Left lung (tissue), 10 donors: ENCODE results near the gene VWA5B2. TPM values are rescaled to one million over a fixed set of nuclear protein-coding genes. Genes with fewer than 3 reads are reported as not detected.
A peak's percentile ranks its signal among the peaks of the same experiment; 100 is the strongest.
"Not testable (repeated sequence)": the region's sequence is repeated elsewhere in the genome, so short reads cannot be mapped to it uniquely, and the experiment has no call there.

Experiments used
- ATAC-seq: fragments of 200-7000 bp; cut with Tn5 transposase; one replicate; pipeline ENCODE4 v1.9.1; 2020; ENCODE audit warnings: moderate library complexity
- DNase-seq, 4 donors: peaks; one replicate each; pipeline ENCODE4 v3.0.0-alpha.2; 2013 to 2020
- H3K27ac ChIP-seq, 2 donors: fragments of 200-600 bp; sonication (generic) in 1 of 2; one replicate each; pipeline versions ENCODE4 v1.5.0 to v1.8.0; 2020 to 2021
- H3K27me3 ChIP-seq, 2 donors: fragments of 200-600 bp; sonication (generic) in 1 of 2; one replicate each; pipeline versions ENCODE4 v1.5.0 to v1.8.0; 2020 to 2021
- H3K36me3 ChIP-seq, 2 donors: fragments of 200-600 bp; sonication (generic) in 1 of 2; one replicate each; pipeline versions ENCODE4 v1.5.0 to v1.8.0; 2020 to 2021
- H3K4me1 ChIP-seq, 2 donors: fragments of 200-600 bp; one replicate each; pipeline ENCODE4 v1.8.0; 2021
- H3K4me3 ChIP-seq, 2 donors: fragments of 200-600 bp; sonication (generic) in 1 of 2; one replicate each; pipeline versions ENCODE4 v1.5.0 to v1.8.0; 2020 to 2021; ENCODE audit warnings: mild to moderate bottlenecking in 1 of 2
- H3K9me3 ChIP-seq, 2 donors: fragments of 200-600 bp; sonication (generic) in 1 of 2; one replicate each; pipeline versions ENCODE4 v1.5.0 to v1.8.0; 2020 to 2021
- CTCF ChIP-seq, 2 donors: fragments of 200-600 bp; sonication (generic) in 1 of 2; IDR thresholded peaks; one replicate each; pipeline versions ENCODE4 v1.5.0 to v1.8.0; 2021; ENCODE audit warnings: antibody characterized with exemption in 2 of 2
- intact Hi-C, 2 donors: fragments of 100-400 bp; cut with DNase I; formaldehyde crosslinking; loops; one replicate each; pipeline versions ENCODE4 v1.11.2 to v1.14.2; 2022
- polyA plus RNA-seq, 6 donors: library from polyadenylated mRNA; unstranded; fragments of 120-200 nt; gene quantifications; one replicate each; pipeline ENCODE4 v1.2.1, GENCODE V29; 2013; ENCODE audit not compliant: insufficient read length in 6 of 6
- total RNA-seq, 2 donors: library from RNA; stranded (reverse); fragmentation: NEBNext Ultra II Directional; extraction: Animal tissue kit (Norgen Biotek cat#: 25700); gene quantifications; one replicate each; pipeline ENCODE4 v1.2.1, GENCODE V29; 2021
- donor health status: DM: no; HTN: yes; CAD: no.
- donor health status: DM: no; HTN: no; CAD: no.

The VWA5B2 gene
- total and polyA plus RNA-seq, 8 donors: 0.31 to 2.4 (median 1.4) TPM; not detected in 1

DNA sequence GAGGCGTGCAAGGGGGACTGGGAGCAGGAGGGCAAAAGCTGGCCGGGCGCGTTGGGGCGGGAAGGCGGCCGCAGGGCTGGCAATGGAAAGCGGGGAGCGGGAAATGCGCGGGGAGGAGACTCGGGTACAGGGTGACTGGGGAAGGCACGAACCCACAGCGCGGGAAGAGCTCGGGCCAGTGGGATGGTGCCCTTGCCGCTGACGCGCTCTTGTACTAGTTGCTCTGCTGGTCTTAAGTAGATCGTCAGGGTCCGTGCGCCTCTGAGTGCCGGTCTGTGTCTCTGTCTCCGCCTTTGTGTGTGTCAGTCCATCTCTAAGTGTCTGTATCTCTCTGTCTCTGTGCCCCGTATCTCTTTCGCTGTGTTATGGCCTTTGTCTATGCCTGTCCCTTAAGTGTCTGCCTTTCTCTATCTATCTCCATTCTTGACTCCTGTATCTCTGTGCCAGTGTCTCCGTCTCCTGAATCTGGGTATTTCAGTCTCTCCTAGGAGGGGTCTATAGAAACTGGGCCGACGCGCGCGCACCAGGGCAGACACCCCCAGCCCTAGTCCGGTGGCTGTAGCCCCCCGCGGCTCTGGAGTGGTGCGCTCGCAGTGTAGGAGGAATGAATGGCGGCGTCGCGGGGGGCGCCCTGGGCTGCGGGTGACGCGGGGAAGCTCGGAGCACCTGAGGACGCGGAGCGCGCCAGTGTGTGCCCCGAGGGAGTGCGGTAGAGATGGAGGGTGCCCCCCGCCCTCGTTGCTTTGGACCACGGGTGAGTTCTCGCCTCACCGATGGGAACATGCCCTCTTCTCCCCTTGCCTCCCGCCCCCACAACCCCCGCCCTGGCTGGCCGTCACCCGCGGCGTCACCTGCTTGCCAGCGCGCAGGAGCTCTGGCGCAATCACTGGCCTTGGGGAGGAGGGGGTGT lies 32.7 kb downstream of the VWA5B2 start:
- no peak overlapping the region for H3K27ac ChIP-seq
- peaks cover 22 to 88% of the 10 kb centered on the region in 2 donors for H3K27me3 ChIP-seq
- peaks cover 16 to 31% of the 10 kb centered on the region in 2 donors for H3K4me1 ChIP-seq
- intact Hi-C loops: no loop called here
- no peak for TF ChIP-seq CTCF (IDR thresholded peaks at IDR 0.05)
- no peaks in the 10 kb centered on the region for H3K9me3 ChIP-seq
- DNase-seq (no peak), ATAC-seq (peak; percentile 14)
- H3K4me3 ChIP-seq: peak overlapping the region; percentile 33 to 47
- H3K36me3 ChIP-seq: peaks cover 0 to 15% of the 10 kb centered on the region in 2 donors

DNA sequence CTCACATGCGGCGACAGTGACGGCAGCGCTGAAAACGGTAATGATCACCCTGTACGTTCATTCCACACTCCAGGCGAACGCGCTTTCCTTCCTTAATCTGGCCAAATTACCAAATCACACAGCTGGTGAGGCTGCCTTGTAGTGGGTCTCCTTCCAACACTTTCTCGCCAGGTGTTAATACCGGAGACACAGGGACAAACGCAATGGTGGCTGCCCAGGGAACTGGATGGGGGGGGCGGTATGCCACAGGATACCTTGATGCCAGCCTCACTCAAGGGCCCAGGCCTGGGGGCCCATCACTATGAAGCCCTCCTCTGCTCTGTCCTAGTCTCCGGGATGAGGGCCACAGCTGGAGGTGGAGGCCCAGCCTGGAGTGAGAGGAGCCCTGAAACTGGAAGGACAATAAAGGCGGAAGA lies 33.4 kb downstream of the VWA5B2 start:
- Histone ChIP-seq H3K27me3 (peaks cover 22 to 88% of the 10 kb centered on the region in 2 donors), H3K4me3 (no peak overlapping the region), H3K27ac (no peak overlapping the region), H3K4me1 (peaks cover 16 to 31% of the 10 kb centered on the region in 2 donors), H3K36me3 (peaks cover 0 to 13% of the 10 kb centered on the region in 2 donors), H3K9me3 (no peaks in the 10 kb centered on the region)
- intact Hi-C loops: no loop called here
- TF ChIP-seq CTCF (IDR thresholded peaks at IDR 0.05): no peak
- ATAC-seq (no peak), DNase-seq (no peak)

GRCh38 chr3:184267249-184267648 lies 37.9 kb downstream of the VWA5B2 start:
- H3K36me3 ChIP-seq, H3K4me1 ChIP-seq, DNase-seq, H3K27ac ChIP-seq, intact Hi-C loops, ATAC-seq, H3K9me3 ChIP-seq, H3K4me3 ChIP-seq: not testable (repeated sequence)
- peaks cover 6 to 74% of the 10 kb centered on the region in 2 donors for H3K27me3 ChIP-seq

DNA sequence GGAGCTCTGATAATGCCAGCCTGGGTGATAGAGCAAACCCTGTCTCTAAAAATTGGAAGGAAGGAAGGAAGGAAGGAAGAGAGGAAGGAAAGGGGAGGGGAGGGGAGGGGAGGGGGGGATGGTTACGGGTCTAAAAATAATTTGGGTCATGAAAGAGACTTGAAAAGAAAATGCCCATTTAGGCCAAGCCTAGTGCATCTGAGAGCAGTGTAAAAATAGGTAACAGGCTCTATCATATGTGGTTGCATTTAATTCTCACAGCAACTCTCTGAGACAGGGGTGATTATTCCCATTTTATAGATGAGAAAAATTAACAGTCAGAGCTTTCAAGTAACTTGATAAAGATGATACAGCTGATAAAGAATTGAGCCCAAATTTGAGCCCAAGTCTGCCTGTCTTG lies 42.9 kb downstream of the VWA5B2 start:
- no peak for ATAC-seq
- intact Hi-C loops: no loop called here
- H3K9me3 ChIP-seq: no peaks in the 10 kb centered on the region
- H3K36me3 ChIP-seq: no peaks in the 10 kb centered on the region
- DNase-seq: no peak
- no peaks in the 10 kb centered on the region for H3K4me1 ChIP-seq
- no peak for TF ChIP-seq CTCF (IDR thresholded peaks at IDR 0.05)
- H3K4me3 ChIP-seq: no peak overlapping the region
- H3K27ac ChIP-seq: no peak overlapping the region
- peaks cover 24 to 71% of the 10 kb centered on the region in 2 donors for H3K27me3 ChIP-seq

DNA sequence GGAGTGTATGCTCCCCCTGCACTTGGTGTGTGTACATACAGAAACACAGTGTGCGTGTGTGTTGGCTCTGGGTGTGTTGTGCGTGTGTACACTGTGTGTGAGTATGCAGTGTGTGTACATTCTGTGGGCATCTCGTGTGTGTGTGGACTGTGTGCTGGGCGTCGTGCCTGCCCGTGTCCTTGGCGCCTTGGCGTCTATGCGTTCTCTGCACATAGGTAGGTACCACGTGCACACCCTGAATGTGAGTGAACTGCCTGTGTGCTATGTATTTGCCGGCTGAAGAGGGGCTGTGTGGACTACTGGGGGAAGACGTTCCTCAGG lies 46.0 kb downstream of the VWA5B2 start:
- Histone ChIP-seq H3K36me3 (no peaks in the 10 kb centered on the region), H3K27me3 (peaks cover 24 to 67% of the 10 kb centered on the region in 2 donors), H3K4me1 (no peaks in the 10 kb centered on the region), H3K27ac (no peak overlapping the region), H3K9me3 (no peaks in the 10 kb centered on the region), H3K4me3 (no peak overlapping the region)
- intact Hi-C loops: no loop called here
- ATAC-seq (no peak), DNase-seq (no peak)
- no peak for TF ChIP-seq CTCF (IDR thresholded peaks at IDR 0.05)
